Pancreas (tissue), 10 donors: ENCODE results near the gene PSME4. TPM values are rescaled to one million over a fixed set of nuclear protein-coding genes. Genes with fewer than 3 reads are reported as not detected.
A peak's percentile ranks its signal among the peaks of the same experiment; 100 is the strongest.

Experiments used
- ATAC-seq, 4 donors: fragments of 200-7000 bp; cut with Tn5 transposase; one replicate each; pipeline versions ENCODE4 v1.8.0 to v1.9.1; 2020; ENCODE audit warnings: mild to moderate bottlenecking in 4 of 4, moderate library complexity in 4 of 4
- DNase-seq, 6 donors: peaks; one replicate each; pipeline ENCODE4 v3.0.0-alpha.2; 2020
- FAIRE-seq: peaks from 2 replicates; lab custom pipeline; 2012; peaks lifted over from hg19 to GRCh38; lab: Jason Lieb, UNC
- H3K27ac ChIP-seq, 4 donors: fragments of 200-600 bp; sonication (generic); 1 replicate in 3 of 4; 2 replicates in 1 of 4; pipeline versions ENCODE4 v1.5.0 to v1.8.0; 2020
- H3K27me3 ChIP-seq, 4 donors: fragments of 200-600 bp; one replicate each; pipeline ENCODE4 v1.8.0; 2021
- H3K36me3 ChIP-seq, 3 donors: fragments of 200-600 bp; sonication (generic) in 1 of 3; one replicate each; pipeline versions ENCODE4 v1.5.0 to v1.8.0; 2020 to 2021
- H3K4me1 ChIP-seq, 3 donors: fragments of 200-600 bp; one replicate each; pipeline ENCODE4 v1.8.0; 2021
- H3K4me3 ChIP-seq, 4 donors: fragments of 200-600 bp; sonication (generic) in 2 of 4; one replicate each; pipeline versions ENCODE4 v1.5.0 to v1.8.0; 2020 to 2021
- H3K9me3 ChIP-seq, 4 donors: fragments of 200-600 bp; one replicate each; pipeline ENCODE4 v1.8.0; 2021
- WGBS, 2 donors: extraction: QIAGEN DNeasy Blood & Tissue Kit; methylation state at CpG; one replicate each; pipeline ENCODE4 v1.1.7; 2013; 5-methylcytosine and 5-hydroxymethylcytosine counted together
- intact Hi-C, 3 donors: fragments of 100-400 bp; cut with DNase I; formaldehyde crosslinking; loops; one replicate each; pipeline versions ENCODE4 v1.11.1 to v1.14.2; 2022
- polyA plus RNA-seq, 2 donors: library from polyadenylated mRNA; stranded (reverse); fragments of 200-250 nt; gene quantifications; one replicate each; pipeline ENCODE4 v1.2.3, GENCODE V29; 2013
- total RNA-seq, 6 donors: library from RNA; stranded (reverse); fragmentation: NEBNext Ultra II Directional in 4 of 6; extraction: Animal tissue kit (Norgen Biotek cat#: 25700) in 4 of 6; gene quantifications; one replicate each; pipeline versions ENCODE4 v1.2.1 to v1.2.4, GENCODE V29; 2021 to 2023
- TF ChIP-seq, protein P1 (sequence below), 4 donors: fragments of 200-600 bp; sonication (generic) in 3 of 4; IDR thresholded peaks; one replicate each; pipeline versions ENCODE4 v1.5.0 to v1.8.0; 2021; ENCODE audit warnings: antibody characterized with exemption in 4 of 4
- donor health status: healthy with polysubstance abuse.
- donor health status: DM: no; HTN: no; CAD: no; lungs with moderate emphysema.
- donor health status: DM: no; HTN: no; CAD: no.
- donor health status: control.
- donor health status: control.
- donor health status: Bipolar disorder and iron deficiency.
- donor health status: DM: yes; HTN: yes; CAD: no.
- donor health status: DM: no; HTN: no; CAD: no.
- donor health status: DM: no; HTN: no; CAD: no.
- donor health status: DM: yes; HTN: yes; CAD: no.

Gene PSME4
- total and polyA plus RNA-seq, 8 donors, result 13.8 to 27.7 (median 17.8) TPM

DNA sequence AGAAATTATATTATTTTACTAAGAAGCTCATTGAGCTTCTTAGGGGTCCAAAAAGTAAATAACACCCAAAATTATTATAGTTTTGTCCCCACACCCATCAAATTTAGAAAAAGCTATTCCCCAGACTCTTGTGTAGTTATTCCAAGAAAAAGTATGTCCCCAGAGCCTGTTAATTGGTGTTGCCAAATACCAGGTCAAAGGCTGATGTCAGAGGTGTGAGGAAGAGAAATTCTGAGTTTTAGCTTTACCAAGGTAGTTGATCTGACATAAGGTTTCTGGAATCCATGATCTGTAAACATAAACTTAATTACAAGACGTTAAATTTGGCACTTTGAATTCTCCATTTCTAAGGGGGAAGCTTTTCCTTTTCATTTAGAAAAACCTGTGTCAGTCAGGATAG, 29.3 kb upstream of the PSME4 start:
- no peak overlapping the region for H3K27ac ChIP-seq
- FAIRE-seq (no peak), DNase-seq (no peak), ATAC-seq (peak in 2 of 4 donors; percentile 21 to 53)
- H3K9me3 ChIP-seq, result no peaks in the 10 kb centered on the region
- H3K4me3 ChIP-seq, result no peak overlapping the region
- no peaks in the 10 kb centered on the region for H3K36me3 ChIP-seq
- intact Hi-C loops, result no loop called here
- H3K27me3 ChIP-seq, result no peaks in the 10 kb centered on the region
- H3K4me1 ChIP-seq, result no peaks in the 10 kb centered on the region
- TF ChIP-seq, protein P1, sequence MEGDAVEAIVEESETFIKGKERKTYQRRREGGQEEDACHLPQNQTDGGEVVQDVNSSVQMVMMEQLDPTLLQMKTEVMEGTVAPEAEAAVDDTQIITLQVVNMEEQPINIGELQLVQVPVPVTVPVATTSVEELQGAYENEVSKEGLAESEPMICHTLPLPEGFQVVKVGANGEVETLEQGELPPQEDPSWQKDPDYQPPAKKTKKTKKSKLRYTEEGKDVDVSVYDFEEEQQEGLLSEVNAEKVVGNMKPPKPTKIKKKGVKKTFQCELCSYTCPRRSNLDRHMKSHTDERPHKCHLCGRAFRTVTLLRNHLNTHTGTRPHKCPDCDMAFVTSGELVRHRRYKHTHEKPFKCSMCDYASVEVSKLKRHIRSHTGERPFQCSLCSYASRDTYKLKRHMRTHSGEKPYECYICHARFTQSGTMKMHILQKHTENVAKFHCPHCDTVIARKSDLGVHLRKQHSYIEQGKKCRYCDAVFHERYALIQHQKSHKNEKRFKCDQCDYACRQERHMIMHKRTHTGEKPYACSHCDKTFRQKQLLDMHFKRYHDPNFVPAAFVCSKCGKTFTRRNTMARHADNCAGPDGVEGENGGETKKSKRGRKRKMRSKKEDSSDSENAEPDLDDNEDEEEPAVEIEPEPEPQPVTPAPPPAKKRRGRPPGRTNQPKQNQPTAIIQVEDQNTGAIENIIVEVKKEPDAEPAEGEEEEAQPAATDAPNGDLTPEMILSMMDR (IDR thresholded peaks at IDR 0.05), result no peak
- WGBS, 2 donors, result 20 to 33% methylated on average over 1 of the region's 1 CpG

DNA sequence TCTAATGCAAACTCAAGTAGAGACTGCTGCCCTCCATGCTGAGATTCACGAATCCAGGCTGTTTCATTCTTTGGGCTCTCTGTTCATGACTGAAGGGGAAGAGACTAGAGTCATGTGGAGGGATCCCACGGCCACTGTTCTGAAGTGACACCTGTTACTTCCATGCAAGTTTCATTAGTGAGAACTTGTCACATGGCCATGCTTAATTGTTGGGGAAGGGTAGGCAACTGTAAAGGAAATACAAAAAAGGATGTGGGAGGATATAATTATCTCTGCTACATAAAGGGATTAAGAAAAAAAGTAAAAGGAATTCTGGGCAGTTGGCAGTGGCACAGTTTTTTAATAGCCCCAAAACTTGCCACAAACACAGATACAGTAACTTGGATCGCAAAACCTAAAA, 28.0 kb upstream of the PSME4 start:
- Histone ChIP-seq H3K4me1 (no peaks in the 10 kb centered on the region), H3K4me3 (no peak overlapping the region), H3K36me3 (no peaks in the 10 kb centered on the region), H3K27ac (no peak overlapping the region), H3K27me3 (no peaks in the 10 kb centered on the region), H3K9me3 (no peaks in the 10 kb centered on the region)
- TF ChIP-seq, protein P1 (IDR thresholded peaks at IDR 0.05), result no peak
- ATAC-seq, result no peak
- FAIRE-seq, result no peak
- no peak for DNase-seq
- intact Hi-C loops, result no loop called here
- 79 to 88% methylated on average over 3 of the region's 3 CpGs for WGBS, 2 donors

DNA sequence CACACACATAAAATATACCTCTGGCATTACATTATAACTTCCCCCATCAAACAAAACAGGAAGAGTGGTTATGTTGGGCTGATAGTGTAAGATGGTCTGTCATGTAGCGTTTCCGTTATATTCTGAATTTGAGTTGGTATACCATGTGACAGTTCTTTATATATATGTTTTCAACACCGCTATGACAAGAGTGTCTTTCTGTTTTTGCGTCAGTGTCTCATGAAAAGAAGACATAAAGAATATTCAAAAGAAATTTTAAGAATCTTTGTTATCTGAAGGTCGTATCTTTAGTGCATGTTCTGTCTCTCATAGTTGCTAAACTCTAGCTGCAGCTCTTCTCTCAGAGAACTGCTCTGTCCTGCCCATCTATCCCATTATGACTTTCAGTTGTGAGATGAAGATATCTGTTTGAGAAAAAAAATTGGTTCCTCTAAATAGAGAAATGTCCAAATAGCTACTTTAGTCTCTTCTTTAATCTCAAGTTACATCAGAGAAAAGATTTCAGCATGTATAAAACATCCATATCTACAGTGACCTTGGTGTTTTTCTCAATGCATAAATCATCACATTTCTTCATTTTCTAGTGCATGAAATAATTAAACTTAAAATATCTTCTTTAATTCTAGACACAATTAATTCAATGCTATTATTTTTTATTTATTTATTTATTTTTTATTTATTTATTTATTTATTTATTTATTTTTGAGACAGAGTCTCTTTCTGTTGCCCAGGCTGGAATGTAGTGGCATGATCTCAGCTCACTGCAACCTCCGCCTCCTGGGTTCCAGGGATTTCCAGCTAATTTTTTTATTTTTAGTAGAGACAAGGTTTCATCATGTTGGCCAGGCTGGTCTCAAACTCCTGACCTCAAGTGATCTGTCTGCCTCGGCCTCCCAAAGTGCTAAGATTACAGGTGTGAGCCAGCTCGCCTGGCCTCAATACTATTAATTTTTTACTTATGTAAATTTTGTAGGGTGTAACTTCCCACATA, 24.3 kb upstream of the PSME4 start:
- H3K9me3 ChIP-seq, result no peaks in the 10 kb centered on the region
- DNase-seq (no peak), FAIRE-seq (no peak), ATAC-seq (peak in 2 of 4 donors; percentile 46 to 50)
- 91 to 97% methylated on average over 8 of the region's 8 CpGs for WGBS, 2 donors
- H3K4me1 ChIP-seq, result no peaks in the 10 kb centered on the region
- no peak overlapping the region for H3K27ac ChIP-seq
- intact Hi-C loops, result no loop called here
- no peaks in the 10 kb centered on the region for H3K36me3 ChIP-seq
- TF ChIP-seq, protein P1 (IDR thresholded peaks at IDR 0.05), result no peak
- H3K27me3 ChIP-seq, result no peaks in the 10 kb centered on the region
- H3K4me3 ChIP-seq, result no peak overlapping the region

DNA sequence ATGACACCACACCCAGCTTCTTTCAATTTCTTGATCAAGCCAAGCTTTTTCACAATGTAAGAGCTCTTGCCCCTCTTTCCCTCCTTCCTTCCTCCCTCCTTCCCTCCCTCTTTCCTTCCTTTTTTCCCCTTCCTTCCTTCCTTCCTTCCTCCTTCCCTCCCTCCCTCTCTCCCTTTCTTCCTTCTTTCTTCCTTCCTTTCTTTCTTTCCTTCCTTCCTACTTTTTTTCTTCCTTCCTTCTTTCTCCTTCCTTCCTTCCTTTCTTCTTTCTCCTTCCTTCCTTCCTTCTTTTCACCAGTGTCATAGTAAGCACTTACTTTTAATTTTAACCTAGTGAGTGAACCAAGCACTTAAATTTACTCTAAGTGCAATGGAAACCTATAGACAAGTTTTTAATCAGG, 21.2 kb upstream of the PSME4 start:
- H3K27me3 ChIP-seq, result no peaks in the 10 kb centered on the region
- intact Hi-C loops, result no loop called here
- H3K4me3 ChIP-seq, result no peak overlapping the region
- no peaks in the 10 kb centered on the region for H3K36me3 ChIP-seq
- H3K27ac ChIP-seq, result no peak overlapping the region
- FAIRE-seq (no peak), DNase-seq (no peak), ATAC-seq (no peak)
- peaks cover 3 to 17% (median 10%) of the 10 kb centered on the region in 3 donors for H3K4me1 ChIP-seq
- H3K9me3 ChIP-seq, result no peaks in the 10 kb centered on the region
- TF ChIP-seq, protein P1 (IDR thresholded peaks at IDR 0.05), result no peak
